ENCODE data around the gene RPS3. TPM values are rescaled to one million over a fixed set of nuclear protein-coding genes. Genes with fewer than 3 reads are reported as not detected.

Gene RPS3
- total RNA-seq, 2 donors from 2014 or later, result 2,923 to 3,877 TPM

DNA sequence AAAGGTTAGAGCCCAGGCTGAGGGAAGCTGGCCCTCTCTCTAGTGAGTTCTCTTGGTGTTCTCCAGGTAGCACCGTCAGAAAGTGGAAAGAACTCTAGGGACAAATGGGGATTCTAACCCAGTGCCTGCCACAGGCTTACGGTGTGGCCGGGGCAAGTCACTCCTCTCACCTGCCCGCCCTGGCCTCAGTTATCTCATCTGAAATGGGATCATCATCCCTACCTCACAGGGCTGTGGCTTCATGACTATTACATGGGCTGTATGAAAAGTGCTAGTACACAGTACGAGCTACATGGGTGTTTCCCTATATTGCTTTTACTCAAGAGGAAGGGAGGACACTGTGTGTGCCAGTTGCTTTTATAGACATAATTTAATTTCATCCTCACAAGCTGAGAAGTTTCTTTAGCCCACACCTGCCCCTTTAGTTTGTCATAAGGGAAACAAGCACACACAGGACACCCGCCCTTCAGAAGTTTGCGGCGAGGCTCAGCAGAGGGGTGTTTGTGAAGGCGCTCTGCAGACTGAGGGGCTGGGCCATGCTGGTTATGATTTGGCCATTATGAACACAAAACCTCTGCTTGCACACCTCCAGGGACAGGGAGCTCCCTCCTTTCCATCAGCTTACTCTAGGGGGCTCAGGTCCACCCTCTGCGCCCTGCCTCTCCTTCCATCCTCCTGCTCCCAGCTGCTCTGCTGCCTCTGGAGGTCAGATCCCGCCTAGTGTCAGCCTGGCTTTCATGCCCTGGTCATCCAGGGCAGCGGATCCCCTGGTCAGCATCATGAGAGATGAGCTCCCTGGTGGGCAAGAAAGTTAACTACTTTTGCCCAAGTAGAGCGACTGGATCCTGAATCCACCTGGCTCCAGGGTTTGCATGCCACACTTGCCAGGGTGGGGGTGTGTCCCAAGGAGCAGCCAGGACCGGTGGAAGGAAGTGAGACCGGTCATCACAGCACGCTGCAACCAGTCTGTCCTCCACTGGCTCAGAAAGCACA lies 32.5 kb downstream of the RPS3 start:
- H3K27ac ChIP-seq (ENCODE audit: low read depth, low read length), result no peak overlapping the region
- peaks cover 14% of the 10 kb centered on the region for H3K9me3 Mint-ChIP-seq
- H3K27me3 Mint-ChIP-seq (ENCODE audit: insufficient read depth), result peaks cover 58% of the 10 kb centered on the region
- DNase-seq, result peak; percentile 80
- peaks cover 11% of the 10 kb centered on the region for H3K9me3 ChIP-seq (ENCODE audit: control insufficient read depth, low read length)
- no peaks in the 10 kb centered on the region for H3K36me3 ChIP-seq (ENCODE audit: control insufficient read depth, insufficient read depth, low read length)
- H3K27ac Mint-ChIP-seq, result no peak overlapping the region
- WGBS, 2 experiments (ENCODE audit: insufficient coverage in 1 of 2, insufficient read length in 1 of 2), result 58 to 70% methylated on average over 16 of the region's 16 CpGs
- H3K4me1 ChIP-seq (ENCODE audit: control insufficient read depth, insufficient read depth, low read length), result peaks cover 13% of the 10 kb centered on the region
- H3K9ac ChIP-seq (ENCODE audit: extremely low read depth, low read length, poor library complexity, severe bottlenecking), result no peak overlapping the region
- TF ChIP-seq, protein P1, sequence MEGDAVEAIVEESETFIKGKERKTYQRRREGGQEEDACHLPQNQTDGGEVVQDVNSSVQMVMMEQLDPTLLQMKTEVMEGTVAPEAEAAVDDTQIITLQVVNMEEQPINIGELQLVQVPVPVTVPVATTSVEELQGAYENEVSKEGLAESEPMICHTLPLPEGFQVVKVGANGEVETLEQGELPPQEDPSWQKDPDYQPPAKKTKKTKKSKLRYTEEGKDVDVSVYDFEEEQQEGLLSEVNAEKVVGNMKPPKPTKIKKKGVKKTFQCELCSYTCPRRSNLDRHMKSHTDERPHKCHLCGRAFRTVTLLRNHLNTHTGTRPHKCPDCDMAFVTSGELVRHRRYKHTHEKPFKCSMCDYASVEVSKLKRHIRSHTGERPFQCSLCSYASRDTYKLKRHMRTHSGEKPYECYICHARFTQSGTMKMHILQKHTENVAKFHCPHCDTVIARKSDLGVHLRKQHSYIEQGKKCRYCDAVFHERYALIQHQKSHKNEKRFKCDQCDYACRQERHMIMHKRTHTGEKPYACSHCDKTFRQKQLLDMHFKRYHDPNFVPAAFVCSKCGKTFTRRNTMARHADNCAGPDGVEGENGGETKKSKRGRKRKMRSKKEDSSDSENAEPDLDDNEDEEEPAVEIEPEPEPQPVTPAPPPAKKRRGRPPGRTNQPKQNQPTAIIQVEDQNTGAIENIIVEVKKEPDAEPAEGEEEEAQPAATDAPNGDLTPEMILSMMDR (conservative IDR thresholded peaks at IDR 0.05), result peak; percentile 59
- no peaks in the 10 kb centered on the region for H3K36me3 Mint-ChIP-seq (ENCODE audit: low read depth)
- peaks cover 12% of the 10 kb centered on the region for H3K4me1 Mint-ChIP-seq
- H3K4me3 ChIP-seq (ENCODE audit: low read length), result no peak overlapping the region
- no peak overlapping the region for H3K4me3 Mint-ChIP-seq
- H3K27me3 ChIP-seq (ENCODE audit: control insufficient read depth, insufficient read depth, low read length, poor library complexity, severe bottlenecking), result peaks cover 54% of the 10 kb centered on the region

DNA sequence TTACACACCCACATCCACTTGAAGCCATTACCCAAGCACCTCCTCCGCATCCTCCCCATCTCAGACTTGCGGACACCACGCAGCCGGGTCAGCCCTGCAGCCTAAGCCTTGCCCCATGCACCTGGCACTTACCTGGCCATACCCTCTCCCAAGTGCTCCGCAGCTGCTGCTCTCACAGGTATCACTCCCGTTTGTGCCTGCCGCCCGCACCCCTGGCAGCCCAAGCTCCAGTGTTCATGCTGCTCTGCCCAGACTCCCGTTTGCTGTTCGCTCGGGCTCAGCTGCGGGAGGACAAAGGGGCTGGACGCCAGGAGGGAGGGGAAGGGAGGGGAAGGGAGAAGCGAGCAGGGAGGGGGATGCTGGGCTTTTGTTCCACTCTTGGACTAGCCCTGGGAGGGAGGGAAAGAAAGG lies 33.6 kb downstream of the RPS3 start, which contains the start of gene KLHL35:
Gene KLHL35, minus strand, starts transcription at position 293 of the 411 bp plus-strand sequence. CDS start 2,574 bp downstream, outside the sequence.
- H3K27ac Mint-ChIP-seq, result no peak within 1 kb of the TSS
- H3K9me3 Mint-ChIP-seq, result peaks cover 14% of the 10 kb centered on the region
- peaks cover 11% of the 10 kb centered on the region for H3K9me3 ChIP-seq (ENCODE audit: control insufficient read depth, low read length)
- H3K4me3 ChIP-seq (ENCODE audit: low read length), result no peak within 1 kb of the TSS
- no peak for DNase-seq
- H3K27me3 Mint-ChIP-seq (ENCODE audit: insufficient read depth), result peaks cover 52% of the 10 kb centered on the region
- no peaks in the 10 kb centered on the region for H3K36me3 ChIP-seq (ENCODE audit: control insufficient read depth, insufficient read depth, low read length)
- TF ChIP-seq, protein P1 (conservative IDR thresholded peaks at IDR 0.05), result no peak
- no peaks in the 10 kb centered on the region for H3K36me3 Mint-ChIP-seq (ENCODE audit: low read depth)
- H3K4me3 Mint-ChIP-seq, result no peak within 1 kb of the TSS
- WGBS, 2 experiments (ENCODE audit: insufficient coverage in 1 of 2, insufficient read length in 1 of 2), result 35 to 46% methylated on average over 5 to 14 of the region's 14 CpGs
- peak within 1 kb of the TSS; percentile 48 for H3K27ac ChIP-seq (ENCODE audit: low read depth, low read length)
- peaks cover 54% of the 10 kb centered on the region for H3K27me3 ChIP-seq (ENCODE audit: control insufficient read depth, insufficient read depth, low read length, poor library complexity, severe bottlenecking)
- peaks cover 5% of the 10 kb centered on the region for H3K4me1 Mint-ChIP-seq
- peaks cover 2% of the 10 kb centered on the region for H3K4me1 ChIP-seq (ENCODE audit: control insufficient read depth, insufficient read depth, low read length)
- H3K9ac ChIP-seq (ENCODE audit: extremely low read depth, low read length, poor library complexity, severe bottlenecking), result no peak within 1 kb of the TSS

DNA sequence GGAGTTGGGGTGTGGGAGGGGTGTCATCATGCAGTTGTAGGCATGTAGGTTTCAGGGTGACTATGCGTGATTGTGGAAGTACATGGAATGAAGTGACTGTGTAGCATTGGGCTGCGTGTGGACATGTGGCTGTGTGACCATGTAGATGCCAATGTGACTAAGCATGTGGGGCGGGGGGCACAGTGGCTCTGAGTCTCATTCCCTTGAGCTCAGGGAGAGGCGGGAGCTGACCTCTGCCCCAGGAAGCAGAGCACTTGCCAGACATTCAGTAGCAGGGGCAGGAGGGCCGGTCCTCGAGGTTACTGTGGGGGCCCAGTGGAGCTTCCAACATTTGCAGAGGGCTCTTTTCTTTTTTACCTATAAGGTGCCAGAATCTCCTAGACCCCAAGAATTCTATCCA lies 34.1 kb downstream of the RPS3 start:
- Mint-ChIP-seq H3K36me3 (ENCODE audit: low read depth) (no peaks in the 10 kb centered on the region), H3K4me3 (no peak overlapping the region), H3K27ac (no peak overlapping the region), H3K9me3 (peaks cover 11% of the 10 kb centered on the region), H3K27me3 (ENCODE audit: insufficient read depth) (peaks cover 47% of the 10 kb centered on the region), H3K4me1 (peaks cover 8% of the 10 kb centered on the region)
- 84 to 86% methylated on average over 6 of the region's 6 CpGs for WGBS, 2 experiments (ENCODE audit: insufficient coverage in 1 of 2, insufficient read length in 1 of 2)
- H3K36me3 ChIP-seq (ENCODE audit: control insufficient read depth, insufficient read depth, low read length), result no peaks in the 10 kb centered on the region
- peaks cover 2% of the 10 kb centered on the region for H3K4me1 ChIP-seq (ENCODE audit: control insufficient read depth, insufficient read depth, low read length)
- no peak overlapping the region for H3K9ac ChIP-seq (ENCODE audit: extremely low read depth, low read length, poor library complexity, severe bottlenecking)
- H3K27ac ChIP-seq (ENCODE audit: low read depth, low read length), result peak overlapping the region; percentile 42
- H3K9me3 ChIP-seq (ENCODE audit: control insufficient read depth, low read length), result peaks cover 11% of the 10 kb centered on the region
- DNase-seq, result no peak
- H3K4me3 ChIP-seq (ENCODE audit: low read length), result no peak overlapping the region
- TF ChIP-seq, protein P1 (conservative IDR thresholded peaks at IDR 0.05), result no peak
- peaks cover 51% of the 10 kb centered on the region for H3K27me3 ChIP-seq (ENCODE audit: control insufficient read depth, insufficient read depth, low read length, poor library complexity, severe bottlenecking)

Measured in endodermal cell (in vitro differentiated cells).